GM19463 (cell line): ENCODE results near the gene SAMD11.

Experiments used
- ATAC-seq: cut with Tn5 transposase; IDR thresholded peaks from one replicate; pipeline ENCODE4 v1.9.1; 2021; ENCODE audit warnings: mild to moderate bottlenecking, moderate library complexity; ENCODE audit not compliant: unreplicated experiment

The SAMD11 gene

DNA sequence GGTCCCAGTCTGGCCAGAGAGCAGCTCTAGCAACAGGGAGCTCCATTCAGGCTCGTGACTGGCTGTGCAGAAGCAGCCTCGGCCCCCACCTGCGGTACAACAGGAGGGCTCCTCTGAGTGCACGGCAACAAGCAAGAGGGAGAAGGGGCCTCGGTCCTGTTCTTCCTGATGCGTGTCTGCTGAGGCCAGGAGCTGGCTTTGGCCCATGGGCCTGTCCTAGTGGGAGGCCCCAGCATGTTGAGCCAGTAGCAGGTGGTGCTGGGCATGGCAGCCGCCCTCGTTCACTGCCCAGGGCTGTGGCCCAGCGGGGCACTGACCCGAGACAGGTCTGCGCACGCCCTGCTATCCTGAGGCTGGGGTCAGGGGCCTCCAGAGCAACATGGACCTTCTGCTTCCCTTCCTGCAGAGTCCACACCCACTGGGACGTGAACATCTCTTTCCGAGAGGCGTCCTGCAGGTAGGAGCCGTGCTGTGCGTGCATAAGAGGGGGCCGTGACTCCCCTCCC lies 7.0 kb downstream of the SAMD11 start:
- ATAC-seq = no peak

DNA sequence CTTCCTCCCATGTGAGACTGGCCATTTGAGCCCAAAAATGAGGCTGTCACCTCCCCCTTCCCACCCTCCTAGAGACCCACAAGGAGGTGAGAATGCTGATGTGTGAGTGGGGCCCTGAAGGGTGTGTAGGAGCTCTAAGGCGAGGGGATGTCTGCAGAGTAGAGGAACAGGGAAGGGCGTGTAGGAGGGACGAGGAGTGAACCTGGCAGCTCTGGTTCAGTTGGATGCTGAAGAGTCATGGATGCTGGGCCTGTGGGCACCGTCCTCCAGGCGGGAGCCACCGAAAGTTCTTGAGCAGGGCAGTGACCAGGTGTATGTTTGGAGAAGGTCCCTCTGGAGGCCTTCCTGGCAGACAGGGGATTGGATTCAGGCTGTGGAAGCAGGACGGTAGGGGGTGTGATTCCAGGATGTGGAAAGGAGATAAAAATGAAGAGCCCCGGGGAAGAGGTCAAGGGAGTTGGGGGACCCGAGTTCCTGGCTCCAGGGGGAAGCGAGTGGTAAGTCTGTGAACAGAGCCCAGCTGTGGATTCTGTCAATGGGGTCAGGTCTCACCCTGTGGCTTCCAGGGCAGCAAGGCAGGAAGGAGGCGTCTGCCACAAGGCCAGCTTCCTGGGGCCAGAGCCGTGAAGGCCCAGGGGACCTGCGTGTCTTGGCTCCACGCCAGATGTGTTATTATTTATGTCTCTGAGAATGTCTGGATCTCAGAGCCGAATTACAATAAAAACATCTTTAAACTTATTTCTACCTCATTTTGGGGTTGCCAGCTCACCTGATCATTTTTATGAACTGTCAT lies 7.9 kb downstream of the SAMD11 start:
- no peak for ATAC-seq

DNA sequence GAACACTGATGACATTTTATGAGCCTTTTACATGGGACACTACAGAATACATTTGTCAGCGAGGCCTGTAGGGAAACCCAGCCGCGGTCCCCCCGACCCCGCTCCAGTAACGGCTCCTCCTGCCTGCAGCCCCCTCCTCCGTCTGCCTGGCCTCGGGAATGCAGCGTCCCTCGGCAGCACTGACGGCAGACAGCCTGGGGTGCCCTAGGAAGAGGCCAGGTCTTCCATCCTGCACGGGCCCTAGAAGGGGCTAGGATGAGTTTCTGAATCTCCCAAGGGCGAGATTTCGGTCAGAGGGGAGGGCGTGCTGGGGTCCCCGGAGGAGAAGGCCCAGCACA lies 8.4 kb downstream of the SAMD11 start:
- no peak for ATAC-seq

DNA sequence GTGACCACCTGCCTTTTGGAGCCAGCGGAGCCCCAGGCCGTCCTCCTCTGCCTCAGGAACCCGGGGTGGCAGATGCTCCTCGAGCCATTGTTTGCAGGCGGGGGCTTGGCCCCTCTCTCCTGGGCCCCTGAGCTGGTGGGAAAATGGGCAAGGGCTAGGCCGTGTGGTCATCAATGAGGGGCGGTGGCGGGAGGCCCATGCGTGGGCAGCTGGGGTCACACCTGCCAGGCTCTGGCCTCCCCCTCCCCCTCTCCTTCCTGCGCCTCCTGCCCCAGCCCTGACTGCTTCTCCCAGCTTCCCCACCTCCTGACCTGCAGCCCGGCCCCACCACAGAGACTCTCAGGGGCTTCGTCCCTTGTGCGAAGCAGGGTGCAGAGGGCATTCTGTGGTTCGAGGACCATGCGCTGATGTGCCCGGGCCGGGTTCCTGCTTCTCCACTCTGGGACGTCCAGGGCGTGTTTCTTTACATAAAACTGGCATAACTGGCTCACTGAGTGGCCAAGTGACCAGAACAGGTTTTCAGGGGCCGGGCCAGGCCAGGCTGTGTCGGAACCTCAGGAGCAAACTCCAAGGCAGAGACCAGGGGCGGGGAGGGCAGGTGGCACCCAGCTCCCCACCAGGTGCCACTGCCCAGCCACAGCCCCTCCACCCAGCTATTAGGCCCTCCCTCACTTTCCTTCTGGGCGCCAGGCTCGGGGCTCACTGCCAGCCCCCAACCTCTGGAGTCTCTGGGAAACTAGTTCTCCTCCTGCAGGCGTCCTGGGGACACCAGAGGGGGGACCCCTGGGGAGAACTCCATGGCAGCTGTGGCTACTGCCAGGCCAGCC lies 9.3 kb downstream of the SAMD11 start:
- no peak for ATAC-seq

DNA sequence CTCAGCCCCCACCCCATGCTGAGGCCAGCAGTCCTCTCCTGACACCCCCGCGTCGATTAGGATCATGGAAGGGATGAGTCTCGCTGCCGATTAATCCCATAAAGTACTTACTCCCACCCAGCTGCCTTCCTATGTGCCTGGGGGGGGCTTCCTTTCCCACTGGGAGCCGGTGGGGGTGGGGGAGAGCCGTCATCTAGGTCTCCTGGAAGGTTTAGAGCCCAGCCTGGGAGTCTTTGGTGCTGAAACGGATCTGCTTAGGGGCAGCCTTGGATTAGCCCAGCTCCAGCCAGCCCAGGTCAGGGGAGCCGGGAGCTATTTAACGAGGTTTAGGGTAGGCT lies 9.8 kb downstream of the SAMD11 start:
- no peak for ATAC-seq

DNA sequence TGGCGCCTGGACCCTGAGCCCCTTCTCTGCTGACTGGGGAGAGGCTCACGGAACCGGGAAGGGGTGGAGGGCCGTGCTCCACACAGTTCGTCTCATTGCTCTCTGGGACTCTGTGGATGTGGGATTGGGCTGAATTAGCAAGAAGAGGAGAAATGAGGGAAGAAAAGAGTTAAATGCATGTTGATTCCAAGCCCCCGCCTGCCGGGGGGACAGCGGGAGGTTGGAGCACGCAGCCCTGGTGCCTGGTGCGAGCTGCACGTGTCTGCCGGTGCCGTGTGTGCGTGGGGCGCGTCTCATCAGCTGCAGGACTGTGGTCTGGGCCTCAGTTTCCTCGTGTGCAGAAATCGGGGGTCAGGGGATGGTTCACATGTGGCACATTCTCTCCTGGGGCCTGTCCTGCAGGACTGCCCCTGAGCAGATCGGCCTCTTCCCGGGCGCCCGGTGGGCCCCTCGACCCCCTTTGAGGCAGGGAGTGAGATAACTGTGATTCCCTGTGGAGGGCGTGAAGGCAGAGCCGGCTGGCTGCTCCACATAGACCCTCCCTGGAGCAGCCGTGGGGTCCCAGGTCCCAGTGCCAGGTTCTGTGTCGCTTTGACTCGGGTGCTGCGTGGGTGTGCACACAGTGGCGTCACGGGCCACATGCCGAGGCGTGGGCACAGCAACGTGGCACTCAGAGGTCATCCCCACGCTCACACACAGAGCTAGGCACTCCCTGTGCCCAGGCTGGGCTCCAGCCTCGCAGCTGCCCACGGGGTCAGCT lies 11.4 kb downstream of the SAMD11 start:
- ATAC-seq = no peak

DNA sequence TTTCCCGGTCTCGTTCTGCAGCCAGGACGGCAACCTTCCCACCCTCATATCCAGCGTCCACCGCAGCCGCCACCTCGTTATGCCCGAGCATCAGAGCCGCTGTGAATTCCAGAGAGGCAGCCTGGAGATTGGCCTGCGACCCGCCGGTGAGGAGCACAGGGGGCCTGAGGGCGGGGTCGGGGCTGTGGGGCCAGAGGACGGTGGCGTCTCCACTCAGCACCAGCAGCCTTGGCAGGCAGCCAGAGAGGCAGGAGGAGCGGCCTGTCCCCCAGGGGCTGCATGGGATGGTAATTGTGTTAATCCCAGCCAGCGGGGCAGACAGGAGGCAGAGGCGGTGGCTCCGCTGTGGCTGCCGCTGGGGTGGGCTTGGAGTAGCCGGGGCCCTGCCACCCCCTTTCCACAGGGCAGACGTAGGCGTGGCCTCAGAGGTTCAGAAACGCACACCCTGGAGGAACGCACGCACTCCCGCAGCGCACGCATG lies 12.1 kb downstream of the SAMD11 start:
- ATAC-seq = no peak

DNA sequence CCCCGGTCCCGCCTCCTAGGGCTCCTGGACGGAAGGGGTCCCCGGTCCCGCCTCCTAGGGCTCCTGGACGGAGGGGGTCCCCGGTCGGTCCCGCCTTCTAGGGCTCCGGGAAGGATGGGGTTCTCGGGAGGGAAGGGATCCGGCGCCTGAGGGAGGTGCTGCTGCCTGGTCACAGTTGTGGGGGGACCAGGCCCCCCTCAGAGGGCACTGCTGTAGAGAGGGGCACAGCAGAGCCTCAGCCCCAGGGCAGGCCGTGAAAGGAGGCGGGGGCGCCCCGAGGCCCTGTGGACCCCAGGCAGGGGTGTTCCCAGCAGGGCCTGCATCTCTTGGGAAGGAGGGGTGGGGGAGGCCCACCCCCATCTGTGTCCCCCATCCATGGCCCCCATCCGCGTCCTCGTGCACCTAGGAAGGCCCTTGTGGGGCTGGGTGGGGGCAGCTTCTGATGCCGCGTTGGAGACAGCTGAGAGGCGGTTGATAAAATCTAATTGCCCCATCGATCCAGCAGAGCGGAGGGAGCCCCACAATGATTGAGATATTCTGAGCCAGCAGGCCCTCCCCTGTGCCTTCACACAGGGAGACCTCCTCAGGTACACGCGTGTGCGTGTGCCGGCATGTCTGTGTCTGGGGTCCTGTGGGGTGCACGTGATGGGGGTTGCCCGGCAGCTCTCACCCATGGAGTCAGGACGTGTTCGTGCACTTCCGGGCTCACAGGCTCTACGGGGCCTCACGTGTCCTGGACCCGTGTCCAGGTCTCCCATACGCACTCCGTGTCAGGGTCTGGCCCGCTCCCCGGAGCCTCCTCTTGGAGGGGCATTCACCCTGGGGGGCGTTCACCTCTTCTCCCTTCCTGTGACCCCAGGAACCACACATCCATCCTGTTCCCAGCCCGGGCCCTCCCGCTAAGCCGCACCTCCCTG lies 12.9 kb downstream of the SAMD11 start:
- ATAC-seq = no peak

DNA sequence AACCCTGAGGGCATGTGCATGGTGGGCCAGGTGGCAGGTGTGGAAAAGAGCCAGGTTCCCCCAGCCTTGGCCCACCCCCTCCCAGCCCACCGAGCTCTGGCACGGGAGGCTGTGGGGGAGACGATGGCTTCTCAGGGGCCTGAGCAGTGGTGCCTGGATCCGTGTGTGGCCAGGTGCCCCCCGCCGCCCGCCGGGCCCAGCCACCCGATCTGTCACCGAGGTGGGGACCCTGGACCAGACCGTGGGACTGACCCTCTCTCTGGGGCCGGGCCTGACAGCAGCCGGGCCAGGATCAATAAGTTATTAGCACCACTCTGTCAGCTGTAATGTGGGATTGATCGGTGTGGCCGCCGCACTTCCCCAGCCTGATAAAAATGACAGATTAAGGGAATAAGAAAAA lies 13.8 kb downstream of the SAMD11 start:
- no peak for ATAC-seq

DNA sequence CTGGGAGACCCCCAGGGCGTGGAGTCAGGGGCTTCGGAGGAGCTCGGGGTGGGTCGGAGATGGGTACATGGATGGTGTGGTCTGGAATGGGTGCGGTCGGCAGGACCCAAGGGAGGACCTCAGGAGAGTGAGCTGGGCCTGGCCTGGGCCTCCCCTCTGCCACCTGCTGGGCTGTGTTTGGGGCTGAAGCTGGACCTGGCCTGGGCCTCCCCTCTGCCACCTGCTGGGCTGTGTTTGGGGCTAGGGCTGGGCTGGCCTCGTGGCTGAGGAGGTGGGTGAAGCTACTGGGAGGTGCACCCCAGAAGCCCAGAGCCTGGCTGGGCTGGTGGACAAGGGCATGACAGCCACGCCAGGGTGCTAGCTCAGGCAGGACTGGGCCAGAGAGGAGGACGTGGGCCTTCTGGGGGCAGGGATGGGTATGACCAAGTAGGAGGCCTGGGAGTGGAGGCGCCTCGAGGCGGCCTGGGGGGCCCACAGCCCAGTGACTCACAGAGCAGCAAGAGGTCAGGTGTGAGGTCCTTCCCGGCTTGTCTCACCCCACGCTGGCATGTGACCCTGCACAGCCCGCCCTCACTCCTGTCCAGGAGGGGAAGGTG lies 14.5 kb downstream of the SAMD11 start:
- no peak for ATAC-seq

DNA sequence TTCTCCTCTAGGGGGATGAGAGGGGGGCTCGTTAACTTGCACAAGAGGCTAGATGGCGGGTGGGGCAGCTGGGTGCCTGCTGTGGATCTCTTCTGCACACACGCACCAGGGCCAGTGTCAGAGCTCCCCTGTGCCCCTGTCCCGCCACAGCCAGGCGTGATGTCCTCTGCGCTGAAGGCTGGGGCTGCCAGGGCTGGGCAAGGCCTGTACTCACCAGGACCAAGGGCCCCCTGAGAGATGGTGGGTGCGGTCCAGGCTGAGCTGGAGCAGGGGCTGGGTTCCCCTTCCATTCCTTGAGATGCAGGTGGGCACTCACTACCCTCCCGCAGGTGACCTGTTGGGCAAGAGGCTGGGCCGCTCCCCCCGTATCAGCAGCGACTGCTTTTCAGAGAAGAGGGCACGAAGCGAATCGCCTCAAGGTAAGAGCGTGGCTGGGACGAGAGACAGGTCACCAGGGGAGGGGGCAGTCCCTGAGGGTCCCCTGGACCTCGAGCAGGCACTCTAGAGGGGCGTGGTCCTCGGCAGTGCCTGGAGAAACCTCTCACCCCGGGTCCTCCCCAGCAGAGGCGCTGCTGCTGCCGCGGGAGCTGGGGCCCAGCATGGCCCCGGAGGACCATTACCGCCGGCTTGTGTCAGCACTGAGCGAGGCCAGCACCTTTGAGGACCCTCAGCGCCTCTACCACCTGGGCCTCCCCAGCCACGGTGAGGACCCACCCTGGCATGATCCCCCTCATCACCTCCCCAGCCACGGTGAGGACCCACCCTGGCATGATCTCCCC lies 15.2 kb downstream of the SAMD11 start:
- ATAC-seq = no peak

DNA sequence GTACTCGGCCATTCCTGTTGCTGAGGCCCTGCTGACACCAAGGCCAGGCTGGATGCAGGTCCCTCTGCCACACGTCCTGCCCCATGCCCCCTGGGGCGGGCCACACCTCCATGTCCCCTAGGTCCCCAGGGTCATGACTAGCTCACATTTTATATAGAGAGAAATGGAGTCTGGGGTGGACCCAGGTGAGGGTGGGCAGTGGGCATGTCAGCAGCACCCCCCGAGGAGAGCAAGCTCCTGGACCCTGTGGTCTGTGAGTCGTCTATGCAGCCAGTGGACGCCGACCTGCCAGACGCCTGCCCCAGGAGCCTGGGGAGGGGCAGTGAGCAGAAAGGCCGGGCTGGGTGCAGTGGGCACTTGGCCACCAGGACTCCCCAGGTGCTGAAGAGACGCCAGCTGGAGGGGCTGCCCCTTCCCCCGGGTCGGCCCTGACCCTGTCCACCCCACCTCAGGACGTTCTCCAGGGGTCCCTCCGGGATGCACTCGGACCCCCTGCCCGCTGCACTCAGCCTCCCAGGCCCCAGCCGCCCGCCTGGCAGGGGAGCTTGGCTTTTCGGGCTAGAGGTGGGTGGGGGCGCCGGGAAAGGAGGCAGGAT lies 15.9 kb downstream of the SAMD11 start:
- ATAC-seq = no peak

DNA sequence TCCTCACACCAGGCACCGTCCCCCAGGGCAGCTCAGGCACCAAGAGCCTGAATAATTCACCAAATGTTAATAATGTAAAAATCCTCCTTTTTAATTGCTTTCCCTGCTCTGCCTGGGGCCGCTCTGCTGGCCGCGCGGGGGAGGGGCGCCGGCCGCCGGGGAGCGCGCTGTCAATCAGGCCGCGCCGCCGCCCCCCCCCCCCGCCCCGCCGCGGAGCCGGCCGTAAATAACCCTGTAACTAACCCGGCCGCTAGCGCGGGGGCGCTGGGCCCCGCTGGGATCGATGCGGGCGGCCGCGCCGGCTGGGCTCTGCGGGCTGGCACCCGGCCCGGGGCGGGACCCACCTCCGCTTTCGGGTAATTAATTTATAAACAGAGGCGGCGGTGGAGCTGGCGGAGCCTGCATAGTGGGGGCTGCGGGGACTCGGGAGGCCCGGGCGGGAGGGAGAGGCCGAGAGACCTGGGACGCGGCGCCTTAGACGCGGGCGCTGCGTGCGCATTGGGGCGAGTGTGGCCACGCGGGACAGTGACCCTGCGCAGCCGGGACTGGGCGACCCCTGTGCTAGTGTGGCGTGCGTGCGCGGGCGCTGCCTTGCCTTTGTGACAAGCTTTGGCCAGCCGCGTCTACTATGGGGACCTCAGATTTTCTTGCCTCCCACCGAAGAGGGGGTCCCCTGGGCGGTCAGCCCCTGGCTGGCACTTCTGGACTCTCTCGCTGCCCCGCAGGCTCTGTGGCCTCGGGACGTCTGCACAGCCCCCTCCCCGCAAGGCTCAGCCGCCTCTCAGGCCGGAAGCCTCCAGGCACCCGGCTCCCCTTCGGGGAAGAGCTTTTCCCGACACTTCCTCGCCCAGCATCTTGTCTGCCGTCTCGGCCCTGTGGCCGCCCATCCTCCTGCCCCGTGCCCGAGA lies 16.6 kb downstream of the SAMD11 start:
- ATAC-seq = no peak

DNA sequence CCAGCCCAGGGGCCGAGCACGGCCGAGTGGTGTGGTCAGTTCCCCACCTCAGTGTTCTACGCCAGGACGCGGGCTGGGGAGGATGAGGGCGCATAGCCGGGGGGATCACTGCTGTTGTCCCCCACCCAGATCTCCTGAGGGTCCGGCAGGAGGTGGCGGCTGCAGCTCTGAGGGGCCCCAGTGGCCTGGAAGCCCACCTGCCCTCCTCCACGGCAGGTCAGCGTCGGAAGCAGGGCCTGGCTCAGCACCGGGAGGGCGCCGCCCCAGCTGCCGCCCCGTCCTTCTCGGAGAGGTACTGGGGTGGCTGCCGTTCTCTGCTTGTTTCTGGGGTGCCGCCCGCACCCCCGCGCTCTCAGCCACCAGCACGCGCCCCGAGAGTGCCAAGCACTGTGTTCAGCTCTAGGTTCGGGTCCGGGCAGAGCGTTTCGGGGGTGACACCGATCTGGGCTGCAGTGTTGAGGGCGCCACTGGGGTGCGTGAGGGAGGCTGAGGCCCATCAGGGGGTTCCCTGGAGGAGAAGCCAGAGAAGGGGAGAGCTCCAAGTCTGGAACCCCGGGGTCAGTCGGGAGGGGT lies 17.4 kb downstream of the SAMD11 start:
- ATAC-seq = no peak

DNA sequence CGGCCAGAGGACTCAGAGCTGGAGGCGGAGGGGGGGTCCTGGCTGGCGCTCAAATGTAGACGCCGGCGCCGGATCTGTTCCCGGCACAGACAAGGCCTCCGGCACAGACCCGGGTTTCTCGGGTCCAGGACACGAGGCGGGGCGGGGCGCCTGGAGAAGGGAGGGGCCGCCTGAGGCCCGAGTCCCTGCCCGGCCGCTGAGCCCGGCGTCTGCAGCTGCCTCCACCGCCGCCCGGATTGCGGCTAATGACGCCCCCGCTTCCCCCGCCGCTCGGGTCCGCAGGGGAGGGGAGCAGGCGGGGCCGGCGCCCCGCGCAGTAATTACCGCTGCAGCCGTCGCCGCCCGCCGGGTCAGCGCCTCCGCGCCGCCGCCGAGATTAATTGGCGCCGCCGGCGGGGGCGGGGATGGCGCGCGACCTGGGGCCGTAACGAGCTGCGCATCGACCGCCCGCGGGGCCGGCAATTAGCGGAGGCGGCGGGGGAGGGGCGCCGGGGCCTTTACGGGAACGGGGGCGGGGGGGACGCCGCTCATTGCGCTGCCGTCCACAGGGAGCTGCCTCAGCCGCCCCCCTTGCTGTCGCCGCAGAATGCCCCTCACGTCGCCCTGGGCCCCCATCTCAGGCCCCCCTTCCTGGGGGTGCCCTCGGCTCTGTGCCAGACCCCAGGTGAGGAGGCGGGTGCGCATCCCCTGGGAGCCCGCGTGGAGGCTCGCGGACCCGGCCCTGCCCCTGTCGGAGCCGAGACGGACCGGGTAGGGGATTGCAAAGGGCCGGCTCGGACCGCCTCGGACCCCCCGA lies 18.1 kb downstream of the SAMD11 start:
- no peak for ATAC-seq

DNA sequence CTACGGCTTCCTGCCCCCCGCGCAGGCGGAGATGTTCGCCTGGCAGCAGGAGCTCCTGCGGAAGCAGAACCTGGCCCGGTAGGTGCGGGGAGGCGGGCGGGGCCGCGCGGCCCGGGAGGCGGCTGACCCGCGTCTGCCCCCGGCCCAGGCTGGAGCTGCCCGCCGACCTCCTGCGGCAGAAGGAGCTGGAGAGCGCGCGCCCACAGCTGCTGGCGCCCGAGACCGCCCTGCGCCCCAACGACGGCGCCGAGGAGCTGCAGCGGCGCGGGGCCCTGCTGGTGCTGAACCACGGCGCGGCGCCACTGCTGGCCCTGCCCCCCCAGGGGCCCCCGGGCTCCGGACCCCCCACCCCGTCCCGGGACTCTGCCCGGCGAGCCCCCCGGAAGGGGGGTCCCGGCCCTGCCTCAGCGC lies 18.7 kb downstream of the SAMD11 start:
- ATAC-seq = no peak
